ENCODE data around the gene CX3CL1. TPM values are rescaled to one million over a fixed set of nuclear protein-coding genes. Genes with fewer than 3 reads are reported as not detected.
A peak's percentile ranks its signal among the peaks of the same experiment; 100 is the strongest.
"Not testable (repeated sequence)": the region's sequence is repeated elsewhere in the genome, so short reads cannot be mapped to it uniquely, and the experiment has no call there.

The CX3CL1 gene
- total and polyA plus RNA-seq, 9 of the 15 experiments (the other 6 are each of a cell fraction or from before 2014, with no cell fraction given) = 0.09 TPM; not detected in 8

- no peak for TF ChIP-seq MIER1 (IDR thresholded peaks at IDR 0.05; ENCODE audit: low read depth)
Measured at GRCh38 chr16:57396786-57397185, 24.5 kb downstream of the CX3CL1 start (continued).

DNA sequence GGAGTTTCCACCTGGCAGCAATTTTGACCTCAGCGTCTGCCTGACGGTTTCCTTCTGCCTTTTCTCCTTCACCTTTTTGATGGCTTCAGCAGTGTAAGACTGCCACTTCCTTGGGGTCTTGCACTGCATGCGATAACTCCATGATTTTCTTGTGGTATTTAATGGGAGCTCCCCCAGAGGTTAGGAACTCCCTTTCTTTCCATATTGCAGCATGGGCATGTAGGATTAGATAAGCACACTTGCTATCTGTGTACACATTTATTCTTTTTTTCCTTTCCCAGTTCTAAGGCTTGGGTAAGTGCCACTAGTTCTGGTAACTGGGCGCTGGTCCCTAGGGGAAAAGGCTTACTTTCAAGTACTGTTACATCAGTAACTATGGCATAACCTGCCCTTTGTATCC is 25.2 kb downstream of the CX3CL1 start:
- peaks cover 0 to 45% of the 10 kb centered on the region in 2 experiments; a peak in 4 of 5 replicates for H3K27me3 ChIP-seq (ENCODE audit: control insufficient read depth in 2 of 2, insufficient read depth in 2 of 2, low read length in 2 of 2)
- H2AFZ ChIP-seq (ENCODE audit: low read depth, low read length); CTCF ChIA-PET (ENCODE audit: low intra/inter-chr PET ratio); FAIRE-seq; ATAC-seq; intact Hi-C loops (cut with micrococcal nuclease); H3K9ac ChIP-seq (ENCODE audit: insufficient read depth in 1 of 2, low read depth in 2 of 2, low read length in 2 of 2); H3K79me2 ChIP-seq (ENCODE audit: control insufficient read depth, insufficient read depth, low read length); in situ Hi-C loops (cut with MboI); H3K4me2 ChIP-seq (ENCODE audit: insufficient read depth, low read length); H3K4me3 ChIP-seq; POLR2A ChIA-PET; H3K27ac ChIP-seq (ENCODE audit: extremely low read depth, low read depth, low read length); H3K9me1 ChIP-seq (ENCODE audit: control insufficient read depth, insufficient read depth, low read length); H3K36me3 ChIP-seq (ENCODE audit: control insufficient read depth, insufficient read depth, low read length); DNase-seq (ENCODE audit: extremely low read depth in 1 of 4, low spot score in 3 of 4); H3K9me3 ChIP-seq (replicated peaks; ENCODE audit: control insufficient read depth, insufficient read depth, low read depth, low read length); BruUV-seq (replicated peaks); H4K20me1 ChIP-seq (replicated peaks; ENCODE audit: control insufficient read depth, insufficient read depth, low read length); H3K4me1 ChIP-seq (replicated peaks in 1 of 2; ENCODE audit: control insufficient read depth in 2 of 2, insufficient read depth in 2 of 2, low read length in 2 of 2): not testable (repeated sequence)
- 5% methylated on average over 4 of the region's 4 CpGs for WGBS (ENCODE audit: insufficient coverage, low coverage, missing lambda C conversion rate)
- peak; percentile 21; the same call in 1 of the 2 replicates for TF ChIP-seq CBFA2T3 (IDR thresholded peaks at IDR 0.05)
- TF ChIP-seq TCF3 (CRISPR knock-in tag; IDR thresholded peaks at IDR 0.05) = peak; percentile 51; the same call in 1 of the 2 replicates

- peaks cover 0 to 42% of the 10 kb centered on the region in 2 experiments; a peak in 3 of 5 replicates for H3K27me3 ChIP-seq (ENCODE audit: control insufficient read depth in 2 of 2, insufficient read depth in 2 of 2, low read length in 2 of 2)
- FAIRE-seq (no peak), ATAC-seq (no peak), DNase-seq (ENCODE audit: extremely low read depth in 1 of 4, low spot score in 3 of 4) (no peak)
- BruUV-seq (replicated peaks) = no TSS peak
- TF ChIP-seq ZC3H11A (IDR thresholded peaks at IDR 0.05; ENCODE audit: low read depth, low read length) = no peak
- TF ChIP-seq, protein P1, sequence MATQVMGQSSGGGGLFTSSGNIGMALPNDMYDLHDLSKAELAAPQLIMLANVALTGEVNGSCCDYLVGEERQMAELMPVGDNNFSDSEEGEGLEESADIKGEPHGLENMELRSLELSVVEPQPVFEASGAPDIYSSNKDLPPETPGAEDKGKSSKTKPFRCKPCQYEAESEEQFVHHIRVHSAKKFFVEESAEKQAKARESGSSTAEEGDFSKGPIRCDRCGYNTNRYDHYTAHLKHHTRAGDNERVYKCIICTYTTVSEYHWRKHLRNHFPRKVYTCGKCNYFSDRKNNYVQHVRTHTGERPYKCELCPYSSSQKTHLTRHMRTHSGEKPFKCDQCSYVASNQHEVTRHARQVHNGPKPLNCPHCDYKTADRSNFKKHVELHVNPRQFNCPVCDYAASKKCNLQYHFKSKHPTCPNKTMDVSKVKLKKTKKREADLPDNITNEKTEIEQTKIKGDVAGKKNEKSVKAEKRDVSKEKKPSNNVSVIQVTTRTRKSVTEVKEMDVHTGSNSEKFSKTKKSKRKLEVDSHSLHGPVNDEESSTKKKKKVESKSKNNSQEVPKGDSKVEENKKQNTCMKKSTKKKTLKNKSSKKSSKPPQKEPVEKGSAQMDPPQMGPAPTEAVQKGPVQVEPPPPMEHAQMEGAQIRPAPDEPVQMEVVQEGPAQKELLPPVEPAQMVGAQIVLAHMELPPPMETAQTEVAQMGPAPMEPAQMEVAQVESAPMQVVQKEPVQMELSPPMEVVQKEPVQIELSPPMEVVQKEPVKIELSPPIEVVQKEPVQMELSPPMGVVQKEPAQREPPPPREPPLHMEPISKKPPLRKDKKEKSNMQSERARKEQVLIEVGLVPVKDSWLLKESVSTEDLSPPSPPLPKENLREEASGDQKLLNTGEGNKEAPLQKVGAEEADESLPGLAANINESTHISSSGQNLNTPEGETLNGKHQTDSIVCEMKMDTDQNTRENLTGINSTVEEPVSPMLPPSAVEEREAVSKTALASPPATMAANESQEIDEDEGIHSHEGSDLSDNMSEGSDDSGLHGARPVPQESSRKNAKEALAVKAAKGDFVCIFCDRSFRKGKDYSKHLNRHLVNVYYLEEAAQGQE (IDR thresholded peaks at IDR 0.05; ENCODE audit: borderline replicate concordance) = peak; percentile 37
- TF ChIP-seq, protein P1 (CRISPR knock-in tag; IDR thresholded peaks at IDR 0.05; ENCODE audit: low read depth) = no peak
- POLR2A ChIA-PET = no interaction called here
- H3K9ac ChIP-seq (ENCODE audit: insufficient read depth in 1 of 2, low read depth in 2 of 2, low read length in 2 of 2) = no peak overlapping the region
- intact Hi-C loops (cut with micrococcal nuclease) (no loop called here), in situ Hi-C loops (cut with MboI) (no loop called here)
- H3K4me2 ChIP-seq (ENCODE audit: insufficient read depth, low read length) = no peak overlapping the region
- 0% methylated on average over 7 of the region's 7 CpGs for WGBS (ENCODE audit: insufficient coverage, low coverage, missing lambda C conversion rate)
- H3K9me1 ChIP-seq (ENCODE audit: control insufficient read depth, insufficient read depth, low read length) = no peaks in the 10 kb centered on the region
- H3K4me1 ChIP-seq (replicated peaks in 1 of 2; ENCODE audit: control insufficient read depth in 2 of 2, insufficient read depth in 2 of 2, low read length in 2 of 2) = no peaks in the 10 kb centered on the region
- no peaks in the 10 kb centered on the region for H3K79me2 ChIP-seq (ENCODE audit: control insufficient read depth, insufficient read depth, low read length)
- H3K4me3 ChIP-seq = no peak overlapping the region
- H4K20me1 ChIP-seq (replicated peaks; ENCODE audit: control insufficient read depth, insufficient read depth, low read length) = no peaks in the 10 kb centered on the region
- H3K9me3 ChIP-seq (replicated peaks; ENCODE audit: control insufficient read depth, insufficient read depth, low read depth, low read length) = no peaks in the 10 kb centered on the region
- H3K27ac ChIP-seq (ENCODE audit: extremely low read depth, low read depth, low read length) = no peak overlapping the region
- H3K36me3 ChIP-seq (ENCODE audit: control insufficient read depth, insufficient read depth, low read length) = no peaks in the 10 kb centered on the region
- no peak overlapping the region for H2AFZ ChIP-seq (ENCODE audit: low read depth, low read length)
- CTCF ChIA-PET (ENCODE audit: low intra/inter-chr PET ratio) = no interaction called here
Measured at GRCh38 chr16:57401943-57402640, 29.8 kb downstream of the CX3CL1 start.

Data from K562 (cell line).